ENCODE measurements around the gene PAFAH1B1.

GRCh38 chr17:2693561-2694380 lies 100.3 kb downstream of the PAFAH1B1 start:
- no peak for TF ChIP-seq CTCF (conservative IDR thresholded peaks at IDR 0.05 in 1 of 2, IDR thresholded peaks at IDR 0.05 in 1 of 2; ENCODE audit: extremely low read depth in 1 of 2, insufficient read depth in 1 of 2, low read depth in 1 of 2, low read length in 2 of 2)
- no peak for TF ChIP-seq EZH2 (IDR thresholded peaks at IDR 0.05; ENCODE audit: borderline replicate concordance, low read length)

Measured in mammary epithelial cell (primary cell).